NCI-H1694 (cell line): ENCODE data around the gene ERC2.
"Not testable (repeated sequence)": the region's sequence is repeated elsewhere in the genome, so short reads cannot be mapped to it uniquely, and the experiment has no call there.

Experiments used
- DNase-seq: peaks from one replicate; lab custom pipeline; 2025; lab: John Stamatoyannopoulos, UW

Gene ERC2

GRCh38 chr3:55523471-55523870, 944.8 kb downstream of the ERC2 start:
- no peak for DNase-seq

DNA sequence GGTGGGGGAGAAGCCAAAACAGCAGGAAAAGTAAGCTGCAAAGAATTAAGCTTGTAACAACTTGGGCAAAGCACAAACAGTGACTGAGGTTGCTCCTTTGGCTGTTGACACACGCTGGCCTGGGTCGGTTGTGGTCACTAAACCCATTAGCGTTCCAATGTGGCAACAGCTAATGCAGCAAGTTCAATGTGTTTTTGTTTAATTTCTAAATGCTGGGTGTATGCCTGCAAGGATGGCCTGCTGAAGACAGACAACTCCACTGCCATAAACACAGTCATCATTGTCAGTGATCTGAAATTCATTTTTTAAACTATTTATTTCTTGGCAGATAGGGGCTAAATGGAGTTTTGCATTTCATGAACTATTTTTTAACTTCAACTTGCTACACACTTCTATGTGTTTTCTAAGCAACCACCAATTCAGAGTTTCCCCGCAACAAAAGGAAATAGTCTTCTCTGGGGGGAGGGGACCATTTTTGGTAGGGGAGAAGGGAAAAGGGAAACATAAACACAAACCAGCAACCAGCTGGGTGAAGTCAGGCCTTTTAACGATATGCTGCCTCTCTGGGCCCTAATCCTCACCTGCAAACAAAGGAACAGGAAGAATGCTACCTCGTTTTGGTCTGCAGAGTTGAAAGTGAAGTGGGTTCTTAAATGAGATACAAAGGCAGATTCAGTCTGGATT, 946.4 kb downstream of the ERC2 start:
- no peak for DNase-seq

- no peak for DNase-seq
These were observed 947.1 kb downstream of the ERC2 start for GRCh38 chr3:55521064-55521737.

DNA sequence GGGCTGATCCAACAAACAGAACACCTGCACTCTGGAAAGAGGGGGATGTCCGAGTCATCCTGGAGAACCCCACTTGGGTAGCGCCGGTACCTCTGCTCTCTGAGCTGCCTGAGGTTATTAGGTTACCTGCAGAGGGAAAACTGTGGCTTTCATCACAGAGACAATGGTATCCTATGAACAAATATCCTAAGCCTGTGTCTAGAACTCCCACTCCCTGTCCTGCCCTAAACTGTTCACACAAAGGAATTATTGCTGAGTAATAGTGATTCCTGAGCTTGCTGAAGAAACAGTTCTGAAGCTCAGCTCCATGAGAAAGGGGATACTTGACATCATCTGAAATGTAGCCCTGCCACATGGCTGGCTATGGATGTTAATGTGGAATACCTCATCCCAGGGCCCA, 949.2 kb downstream of the ERC2 start:
- DNase-seq: no peak

DNA sequence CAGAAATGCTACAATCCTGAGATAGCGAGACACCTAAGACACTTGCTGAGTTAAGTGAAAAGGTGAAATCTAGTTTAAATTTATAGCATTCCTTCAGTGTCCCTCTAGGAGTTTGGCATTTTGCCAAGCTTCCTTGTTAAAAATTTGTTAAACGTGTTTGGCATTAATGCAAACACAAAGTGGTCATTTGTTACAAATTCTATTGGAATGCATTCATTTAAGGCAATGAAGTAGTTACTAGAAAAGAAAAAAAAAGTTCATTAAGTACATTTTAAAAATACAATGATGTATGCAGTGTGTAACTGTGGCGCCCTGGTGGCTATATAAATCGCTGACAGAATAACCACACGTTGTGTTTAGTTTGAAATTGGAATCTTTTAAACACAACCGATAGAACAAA, 949.8 kb downstream of the ERC2 start:
- no peak for DNase-seq

DNA sequence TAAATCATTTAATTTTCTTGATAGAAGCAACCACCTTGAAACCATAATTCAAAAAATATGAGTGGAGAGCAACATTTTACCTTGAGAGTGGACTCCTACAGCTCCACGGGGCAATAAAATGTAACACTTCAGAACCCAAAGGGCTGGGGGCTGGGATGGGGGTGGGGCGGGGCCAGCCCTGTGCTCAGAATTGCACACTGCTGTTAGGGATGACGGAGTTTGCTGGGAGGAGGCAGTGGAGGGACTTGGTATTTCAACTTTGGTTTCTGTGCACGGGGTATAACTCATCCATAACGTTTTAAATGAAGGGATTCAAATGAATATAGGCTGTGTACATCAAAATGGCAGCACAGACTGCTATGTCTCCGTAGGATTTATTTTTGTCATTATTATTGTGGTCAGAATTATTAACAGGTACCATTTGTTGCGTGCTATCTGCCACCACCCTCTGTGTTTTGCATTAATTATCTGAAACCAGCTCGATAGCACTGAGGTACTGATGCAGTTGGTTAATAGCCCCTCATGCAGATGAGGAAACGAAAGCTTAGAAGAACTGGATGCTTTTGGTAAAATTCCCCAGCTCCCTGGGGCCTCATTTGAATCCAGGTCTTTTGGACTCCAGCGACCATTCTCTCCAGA, 951.8 kb downstream of the ERC2 start:
- no peak for DNase-seq

GRCh38 chr3:55515550-55516246, 952.6 kb downstream of the ERC2 start:
- no peak for DNase-seq

DNA sequence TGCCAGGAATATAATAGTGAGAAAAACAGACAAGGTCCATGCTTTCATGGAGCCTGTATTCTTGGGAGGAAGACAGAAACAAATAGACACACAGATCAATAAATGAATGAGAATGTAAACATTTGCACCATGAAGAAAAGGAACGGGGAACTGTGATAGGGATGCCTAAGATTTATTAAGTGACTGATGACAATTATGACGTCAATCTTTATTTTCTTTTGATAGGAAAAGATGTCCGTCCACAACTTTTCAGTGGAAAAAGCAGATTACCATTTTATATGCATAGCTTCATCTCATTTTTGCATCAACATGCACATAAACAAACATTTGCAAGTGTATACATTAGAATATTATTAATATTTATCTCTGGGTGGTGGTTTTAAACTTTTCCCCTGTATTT, 953.3 kb downstream of the ERC2 start:
- DNase-seq: no peak

DNA sequence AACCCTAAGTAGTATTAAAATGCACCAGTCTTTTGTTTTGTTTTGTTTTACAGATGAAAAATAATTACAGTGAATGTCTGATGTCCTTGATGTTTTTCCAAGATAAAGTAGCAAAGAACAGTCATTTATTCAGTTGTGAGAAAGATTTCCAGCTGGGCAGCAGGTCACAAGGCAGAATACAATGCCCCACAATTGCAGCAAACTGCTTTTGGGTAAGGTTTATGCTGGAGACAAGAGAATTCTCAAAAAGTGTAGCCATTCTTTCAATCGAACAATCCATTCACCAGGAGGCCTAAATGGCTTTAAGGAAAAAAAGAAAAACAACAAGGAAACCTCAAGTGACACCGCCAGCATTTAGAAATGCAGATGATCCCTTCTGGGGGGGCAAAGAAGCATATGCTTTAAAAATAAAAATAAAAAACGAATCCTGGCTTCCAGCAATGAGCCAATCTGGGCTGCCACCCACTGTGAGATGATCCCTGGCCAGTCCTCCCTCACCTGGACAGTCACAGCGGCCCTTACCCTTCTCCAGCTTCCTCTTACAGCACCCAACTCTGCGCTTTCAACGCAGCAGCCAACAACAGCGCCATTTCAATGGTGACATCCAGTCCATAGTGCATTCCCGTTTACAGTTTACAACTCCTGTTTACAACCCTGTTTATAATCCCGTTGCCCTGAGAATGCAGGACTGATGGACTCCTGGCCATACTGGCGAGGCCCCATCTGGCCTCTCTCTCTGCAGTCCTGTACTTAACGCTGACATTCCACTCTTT, 955.5 kb downstream of the ERC2 start:
- no peak for DNase-seq

DNA sequence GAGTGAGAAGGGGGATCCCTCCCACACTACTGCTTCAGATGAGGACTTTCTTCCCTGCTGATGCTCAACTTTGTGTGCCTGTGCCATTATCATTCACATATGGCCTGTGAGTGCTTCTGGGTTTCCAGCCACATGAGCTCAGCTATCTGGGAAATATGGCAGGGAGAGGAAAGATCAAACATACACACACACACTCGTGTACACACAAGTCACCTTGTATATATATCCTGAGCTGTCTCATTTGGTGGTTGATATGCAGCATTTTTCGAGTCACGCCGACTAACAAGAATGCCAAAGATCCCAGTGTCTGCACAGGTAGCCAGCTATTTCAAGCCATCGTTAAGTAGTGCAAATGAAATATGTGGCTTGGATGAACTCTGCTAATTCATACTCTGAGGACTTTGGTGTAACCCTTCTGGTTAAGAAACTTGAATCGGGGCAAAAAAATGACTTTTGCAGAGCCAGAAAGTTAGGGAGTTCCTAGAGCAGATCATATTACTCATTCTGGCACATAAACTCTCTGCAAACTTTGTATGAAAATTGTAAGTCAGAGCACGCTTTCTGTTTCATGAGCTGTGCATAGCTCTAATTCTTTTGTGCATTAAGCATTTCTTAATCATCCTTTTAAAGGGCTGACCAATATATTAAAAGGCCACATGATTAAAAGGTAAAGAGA, 956.2 kb downstream of the ERC2 start:
- DNase-seq: no peak

DNA sequence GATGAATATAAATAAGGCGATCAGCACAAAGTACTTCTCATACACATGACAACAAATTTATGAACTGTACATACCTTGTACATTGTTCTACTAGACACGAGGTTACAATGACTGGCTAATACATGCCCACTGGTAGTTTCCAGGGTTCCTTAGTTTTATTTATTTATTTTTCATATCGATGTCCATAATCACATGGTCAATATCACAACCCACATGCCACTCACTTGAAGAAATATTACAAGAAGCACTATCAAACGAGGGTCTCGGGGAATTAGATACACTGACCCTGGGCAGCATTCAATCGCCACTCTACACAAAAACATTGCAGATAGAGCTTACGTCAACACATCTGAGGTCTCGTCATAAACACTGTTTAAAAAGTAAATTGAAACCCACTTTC, 959.9 kb downstream of the ERC2 start:
- no peak for DNase-seq

DNA sequence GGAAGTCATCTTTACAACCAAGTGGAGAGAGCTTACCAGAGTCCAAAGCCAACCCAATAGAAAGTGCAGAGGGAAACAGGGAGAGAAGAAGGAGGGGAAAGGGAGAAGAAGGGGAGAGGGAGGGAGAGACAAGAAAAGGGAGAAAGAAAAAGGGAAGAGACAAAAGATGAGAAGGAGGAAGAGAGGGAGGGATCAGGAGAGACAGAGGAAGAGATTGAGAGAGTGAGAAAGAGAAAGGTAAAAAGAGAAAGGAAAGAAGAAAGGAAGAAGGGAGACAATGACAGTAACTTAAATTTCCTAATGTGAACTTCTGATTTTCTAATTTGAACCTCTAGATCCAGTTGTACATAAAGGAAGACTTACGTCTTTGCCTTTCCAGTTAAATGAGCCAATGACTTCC, 960.5 kb downstream of the ERC2 start:
- no peak for DNase-seq

DNA sequence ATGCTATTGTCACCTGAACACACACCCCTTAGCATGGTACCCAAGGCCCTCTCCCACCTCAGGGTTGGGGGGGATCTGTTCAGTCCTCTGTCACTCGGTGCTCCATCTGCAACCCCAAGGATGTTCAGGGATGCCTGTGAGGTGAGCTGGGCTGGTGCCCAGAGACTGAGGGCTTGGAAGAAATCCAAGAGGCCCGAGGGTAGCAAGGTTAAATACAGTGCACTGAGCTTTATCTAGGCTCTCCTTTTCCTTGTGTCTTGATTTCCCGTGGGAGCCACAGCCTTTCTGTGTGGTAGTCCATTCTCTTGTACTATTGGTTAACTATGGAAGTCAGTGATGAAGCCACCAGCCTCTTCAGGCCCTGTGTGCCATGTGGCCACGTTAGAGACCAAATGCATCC, 962.5 kb downstream of the ERC2 start:
- DNase-seq: no peak

- DNase-seq: not testable (repeated sequence)
These were observed 963.2 kb downstream of the ERC2 start for GRCh38 chr3:55505102-55505501.

DNA sequence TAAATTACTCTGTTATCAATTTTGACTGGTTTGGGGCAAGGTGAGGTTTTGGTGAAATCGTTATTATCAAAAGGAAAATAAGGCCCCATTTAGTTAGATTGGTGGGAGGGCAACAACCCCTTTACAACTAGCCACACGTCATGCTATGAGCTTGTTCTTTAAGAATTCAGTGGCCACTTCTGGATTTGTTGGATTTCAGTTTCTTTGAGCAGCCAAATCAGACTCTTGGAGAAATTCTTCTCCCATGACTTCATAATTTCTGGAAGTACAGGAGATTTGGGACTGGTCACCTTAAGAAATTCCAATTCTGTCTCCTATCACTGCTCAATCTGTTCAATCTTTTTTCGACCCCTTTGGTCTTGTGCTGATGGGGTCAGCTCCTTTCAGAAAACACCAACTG, 966.4 kb downstream of the ERC2 start:
- no peak for DNase-seq

DNA sequence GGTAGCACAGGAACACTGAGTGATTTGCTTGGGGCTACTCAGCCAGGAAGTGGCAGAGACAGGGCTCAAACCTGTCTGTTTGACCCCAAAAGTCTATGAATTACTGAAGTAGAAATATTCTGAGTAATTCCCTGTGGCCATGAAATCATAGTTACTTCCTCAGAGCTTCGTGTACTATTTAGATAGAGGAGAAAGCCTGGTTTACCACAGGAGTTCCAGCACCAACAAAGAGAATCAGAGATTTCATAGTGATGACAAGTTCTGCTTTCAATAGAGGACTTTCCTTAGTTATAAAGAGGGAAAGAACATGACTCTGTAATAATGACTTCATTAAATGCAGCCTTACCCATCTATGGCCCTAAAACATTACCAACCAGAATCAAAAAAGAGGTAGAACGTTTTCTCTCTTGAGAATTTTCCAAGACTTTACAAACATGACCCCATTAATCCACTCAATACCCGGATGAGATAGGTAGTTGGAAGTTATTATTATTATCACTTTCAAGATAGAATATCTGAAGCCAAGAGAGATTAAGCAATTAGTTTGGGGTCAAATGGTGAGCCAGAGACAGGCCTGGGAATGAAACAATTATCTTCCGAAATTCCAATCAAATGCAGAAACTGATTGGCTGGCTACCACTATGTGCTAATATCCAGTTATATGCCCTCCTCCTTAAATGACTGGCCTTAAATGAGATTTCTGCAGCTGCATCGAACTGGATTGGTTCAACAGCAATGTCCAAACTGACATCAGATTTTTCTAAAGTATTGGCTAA, 967.5 kb downstream of the ERC2 start:
- DNase-seq: no peak

DNA sequence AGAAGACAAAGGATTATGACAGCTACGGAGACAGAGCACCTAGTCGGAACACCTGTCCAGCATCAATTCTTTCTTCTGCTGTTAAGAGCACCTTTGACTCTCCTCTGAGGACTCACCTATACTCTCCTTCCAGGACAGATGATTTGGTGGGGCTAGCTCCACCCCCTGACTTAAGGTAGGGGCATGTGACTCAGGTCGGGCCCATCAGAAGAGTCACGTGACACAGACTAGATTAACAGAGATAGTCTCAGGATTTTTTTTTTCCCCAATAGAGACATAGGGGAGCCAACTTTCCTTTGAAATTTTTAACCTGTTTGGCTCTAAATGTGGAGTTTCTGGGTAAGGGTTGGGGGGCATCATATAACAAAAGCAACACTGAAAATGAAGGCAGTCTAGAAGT, 969.7 kb downstream of the ERC2 start:
- no peak for DNase-seq

DNA sequence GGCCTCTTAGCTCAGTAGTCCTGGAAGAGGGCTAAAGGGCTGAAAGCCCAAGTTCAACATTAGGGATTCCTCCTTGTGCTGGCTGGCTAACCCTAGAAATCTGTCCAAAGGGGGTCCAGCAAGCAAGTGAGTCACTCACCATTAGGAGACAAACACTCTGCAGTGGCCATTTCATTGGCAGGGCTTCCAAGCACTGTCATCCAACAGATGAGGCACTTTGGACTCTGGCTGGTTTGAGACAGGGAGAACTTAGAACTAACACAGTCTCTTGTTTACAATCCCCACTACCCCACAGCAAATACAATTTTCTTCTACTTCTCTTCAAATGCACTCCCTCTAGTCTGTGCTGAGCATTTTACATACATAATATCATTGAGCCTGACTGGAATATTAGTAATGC, 971.0 kb downstream of the ERC2 start:
- DNase-seq: no peak

DNA sequence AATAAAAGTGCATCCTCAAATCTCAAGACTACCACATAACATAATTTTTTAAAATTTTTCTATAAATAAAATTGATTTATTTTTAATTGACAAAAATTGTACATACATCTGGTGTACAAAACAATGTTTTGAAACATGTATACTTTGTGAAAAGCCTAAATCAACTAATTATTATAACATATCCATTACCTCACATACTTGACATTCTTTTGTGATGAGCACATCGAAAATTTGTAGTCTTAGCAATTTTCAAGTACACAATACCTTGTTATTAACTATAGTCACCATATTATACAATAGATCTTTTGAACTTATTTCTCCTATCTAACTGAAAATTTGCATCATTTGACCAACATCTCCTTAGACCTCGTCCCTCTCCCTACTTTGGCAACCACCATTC, 973.3 kb downstream of the ERC2 start:
- DNase-seq: no peak

DNA sequence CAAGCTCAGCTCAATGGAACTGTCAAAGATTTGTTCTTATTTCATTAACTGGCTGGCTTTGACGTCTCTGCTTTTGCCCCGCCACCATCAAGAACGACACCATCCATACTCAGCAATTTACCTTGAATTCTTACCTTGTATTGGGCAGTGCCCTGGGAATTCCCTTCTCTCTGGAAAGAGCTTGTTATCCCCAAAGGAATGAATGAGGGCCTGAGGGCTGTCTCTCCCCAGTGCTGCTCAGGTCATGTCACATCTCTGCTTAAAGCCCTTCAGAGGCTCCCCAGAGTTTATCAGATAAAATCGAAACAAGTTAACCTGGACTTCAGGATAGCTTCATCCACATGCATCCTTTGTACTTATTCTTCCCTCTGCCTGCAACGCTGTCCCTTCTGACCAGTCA, 975.3 kb downstream of the ERC2 start:
- no peak for DNase-seq

DNA sequence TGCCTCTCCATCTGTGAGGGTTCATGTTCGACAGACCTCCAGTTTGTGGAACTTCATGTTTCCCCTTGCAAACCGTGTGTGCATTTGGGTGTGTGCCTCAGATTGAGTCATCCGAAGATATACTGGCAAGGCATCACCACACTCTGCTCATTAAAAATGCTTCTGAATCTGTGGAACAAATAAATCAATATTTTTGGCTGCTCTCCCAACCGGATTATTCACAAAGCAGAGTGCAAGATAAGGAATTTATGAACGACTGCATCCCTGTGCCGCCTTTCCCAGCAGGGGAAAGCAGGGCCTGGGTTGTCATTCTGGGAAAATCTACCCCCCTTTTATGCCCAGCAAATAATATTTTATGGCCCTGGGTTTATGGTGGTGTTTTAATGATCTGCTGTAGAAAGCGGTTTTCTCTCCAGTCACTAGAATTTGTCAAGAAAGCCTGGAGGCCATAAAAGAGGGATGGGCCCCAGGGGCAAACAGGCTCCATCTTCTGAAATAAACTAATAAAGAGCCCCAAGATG, 976.9 kb downstream of the ERC2 start:
- DNase-seq: peak; percentile 79
